NCI-H2171 (cell line): ENCODE data around the gene AKNA.
"Not testable (repeated sequence)": the region's sequence is repeated elsewhere in the genome, so short reads cannot be mapped to it uniquely, and the experiment has no call there.

Experiments
- DNase-seq: peaks from one replicate; lab custom pipeline; 2025; lab: John Stamatoyannopoulos, UW

AKNA gene

DNA sequence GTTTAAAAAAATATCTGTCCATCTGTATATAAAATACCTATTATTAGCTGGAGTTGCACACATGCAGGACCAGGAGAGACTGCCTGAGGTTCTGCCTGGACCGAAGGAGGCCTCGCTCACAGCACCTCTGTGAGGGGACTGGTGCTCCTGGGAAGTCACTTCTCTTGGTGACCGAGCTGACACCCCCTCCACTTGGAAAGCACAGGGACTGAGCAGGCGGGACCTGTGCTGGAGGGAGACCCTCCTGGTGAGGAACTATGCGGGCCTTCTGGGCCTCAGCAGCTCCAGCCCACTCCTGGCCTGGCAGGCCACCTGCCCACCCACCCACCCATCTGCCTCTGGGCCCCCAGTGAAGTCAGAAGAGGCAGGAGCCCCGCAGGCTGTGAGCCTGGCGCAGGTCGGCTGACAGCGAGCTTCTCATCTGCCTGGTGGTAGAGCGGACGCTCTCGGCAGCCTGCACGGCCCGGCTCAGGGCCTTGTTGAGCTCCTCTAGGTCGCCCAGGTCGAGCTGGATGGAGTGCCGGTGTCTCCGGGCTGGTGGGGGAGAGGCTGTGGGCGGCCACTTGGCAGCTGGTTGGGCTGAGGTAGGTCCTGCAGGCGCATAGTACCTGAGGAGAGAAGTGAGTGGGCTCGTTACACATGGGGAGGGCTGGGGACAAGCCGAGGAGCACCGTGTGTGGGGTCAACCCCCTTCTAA, 50.9 kb downstream of the AKNA start:
- DNase-seq: no peak

DNA sequence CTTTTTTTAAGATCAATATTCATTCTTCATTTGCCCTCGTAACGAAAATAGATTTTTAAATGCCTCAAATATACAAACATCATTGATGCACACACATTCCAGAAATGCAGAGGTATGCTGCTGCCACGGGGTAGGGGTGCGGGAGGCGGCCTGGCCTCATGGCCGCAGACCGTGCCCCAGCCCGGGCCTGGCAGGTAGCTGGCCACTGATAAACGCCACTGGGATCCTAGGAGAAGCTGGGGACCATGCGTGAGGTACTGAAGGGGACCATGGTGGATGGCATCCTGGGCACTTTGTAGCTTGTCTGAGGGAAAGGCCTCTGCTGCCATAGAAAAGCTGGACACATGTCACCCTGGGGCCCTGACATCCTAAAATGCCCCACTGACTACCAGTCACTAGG, 51.6 kb downstream of the AKNA start:
- DNase-seq: no peak

DNA sequence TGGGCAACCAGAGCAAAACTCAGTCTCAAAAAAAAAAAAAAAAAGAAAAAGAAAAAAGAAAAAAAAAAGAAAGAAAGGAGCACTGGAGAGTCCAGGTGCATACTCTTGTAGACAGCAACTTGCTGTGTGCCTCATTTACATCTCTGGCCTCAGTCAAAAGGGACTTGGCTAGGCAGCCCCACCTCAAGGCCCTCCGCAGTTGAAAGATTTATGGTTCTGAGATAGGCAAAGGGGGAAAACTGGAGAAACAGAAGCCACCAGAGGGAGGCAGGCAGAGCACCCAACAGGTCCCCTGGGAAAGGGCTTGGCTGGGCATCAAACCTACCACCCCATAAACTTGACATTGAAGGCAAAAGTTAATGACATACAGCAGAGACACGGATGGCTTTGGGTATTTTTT, 52.0 kb downstream of the AKNA start:
- DNase-seq: no peak

DNA sequence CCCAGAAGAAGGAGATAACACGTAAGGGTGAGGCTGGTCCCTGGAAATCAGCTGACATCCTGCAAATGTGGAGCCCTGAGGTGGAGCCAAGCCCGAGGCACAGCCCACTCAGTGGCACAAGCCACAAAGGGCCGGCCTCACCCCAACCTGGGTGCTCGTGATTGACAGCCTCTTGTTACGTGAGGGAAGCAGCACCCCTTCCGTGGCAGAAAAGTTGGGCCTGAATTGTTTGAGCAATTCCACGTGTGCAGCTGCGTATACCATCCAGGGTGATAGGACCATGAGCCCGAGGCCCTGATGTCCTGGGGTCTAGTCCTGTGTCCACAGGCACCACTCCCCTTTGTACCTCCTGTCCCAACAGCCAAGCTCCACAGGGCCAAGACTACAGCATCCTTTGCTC, 53.3 kb downstream of the AKNA start:
- no peak for DNase-seq

DNA sequence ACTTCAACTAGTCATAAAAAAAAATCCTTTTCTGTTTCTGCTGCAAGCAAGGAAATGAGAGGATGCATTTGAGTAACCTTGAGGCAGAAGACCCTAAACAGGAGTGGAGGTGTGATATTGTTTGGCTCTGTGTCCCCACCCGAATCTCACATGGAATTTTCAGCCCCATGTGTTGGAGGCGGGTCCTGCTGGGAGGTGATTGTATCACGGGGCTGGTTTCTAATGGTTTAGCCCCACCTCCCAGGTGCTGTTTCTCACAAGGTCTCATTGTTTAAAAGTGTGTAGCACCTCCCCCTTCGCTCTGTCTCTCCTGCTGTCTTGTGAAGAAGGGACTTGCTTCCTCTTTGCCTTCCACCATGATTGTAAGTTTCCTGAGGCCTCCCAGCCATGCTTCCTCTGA, 54.1 kb downstream of the AKNA start:
- DNase-seq: not testable (repeated sequence)

DNA sequence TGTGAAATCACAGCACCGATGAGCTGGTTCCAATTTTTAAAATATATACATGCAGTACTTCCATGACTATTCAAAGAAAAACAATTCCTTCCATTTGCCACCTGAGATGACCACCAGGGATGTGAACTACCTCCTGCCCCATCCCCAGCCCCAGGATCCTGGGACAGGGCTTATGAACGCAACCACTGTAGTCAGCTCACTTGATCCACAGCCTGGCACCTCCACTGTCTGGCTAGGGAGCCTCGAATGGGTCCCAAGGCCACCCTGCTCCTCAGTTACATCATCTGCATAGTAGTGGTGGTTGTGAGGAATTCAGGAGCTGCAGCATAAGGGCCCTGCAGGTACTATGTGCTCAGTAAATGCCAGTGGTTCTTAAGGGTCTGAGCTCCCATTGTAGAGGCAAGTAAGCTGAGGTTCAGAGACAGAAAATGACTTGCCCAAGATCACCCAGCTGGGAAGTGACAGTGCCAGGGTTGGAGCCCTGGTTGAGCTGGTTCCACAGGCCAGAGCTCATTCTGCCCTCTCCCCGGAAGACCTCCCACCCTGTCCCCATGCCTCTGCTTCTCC, 55.2 kb downstream of the AKNA start:
- DNase-seq: not testable (repeated sequence)

DNA sequence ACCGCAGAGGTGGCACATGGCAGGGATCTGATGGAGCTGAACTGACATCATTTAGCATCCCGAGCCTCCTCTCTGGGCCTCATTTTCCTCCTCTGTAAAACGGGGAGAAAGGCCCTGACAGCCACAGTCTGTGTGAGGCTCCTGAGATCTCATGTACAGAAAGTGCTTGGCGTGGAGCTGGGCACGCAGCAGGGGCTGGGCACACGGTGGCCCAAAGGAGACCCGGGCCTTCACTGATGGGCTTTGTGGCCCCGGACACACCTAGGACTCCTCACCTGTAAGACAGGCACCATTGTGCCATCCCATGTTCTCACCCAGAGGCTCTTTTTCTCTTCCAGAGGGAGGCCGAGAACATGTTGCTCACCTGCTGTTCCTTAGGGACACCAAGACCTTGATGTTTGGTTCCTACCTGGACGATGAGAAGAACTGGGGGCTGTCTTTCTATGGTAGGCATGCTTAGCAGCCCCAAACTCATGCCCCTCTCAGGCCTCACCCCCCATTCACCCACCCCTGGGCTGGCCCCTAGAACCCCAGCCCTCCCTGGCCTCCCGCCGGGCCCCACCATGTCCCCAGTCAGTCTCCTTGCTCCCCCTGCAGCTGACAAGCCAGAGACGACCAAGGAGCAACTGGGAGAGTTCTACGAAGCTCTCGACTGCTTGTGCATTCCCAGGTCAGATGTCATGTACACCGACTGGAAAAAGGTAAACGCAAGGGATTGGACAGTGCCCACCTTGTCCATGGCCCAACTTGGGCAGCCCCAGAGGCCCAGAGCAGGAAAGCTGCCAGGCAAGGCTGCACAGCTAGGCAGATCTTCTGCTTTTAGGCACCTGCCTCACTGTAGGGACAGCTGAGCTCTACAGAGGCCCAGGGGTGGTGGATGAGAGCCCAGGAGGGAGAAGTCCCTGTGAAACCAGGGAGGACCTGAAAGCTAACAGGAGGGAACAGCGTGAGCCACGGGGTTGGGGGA, 56.3 kb downstream of the AKNA start:
- not testable (repeated sequence) for DNase-seq

DNA sequence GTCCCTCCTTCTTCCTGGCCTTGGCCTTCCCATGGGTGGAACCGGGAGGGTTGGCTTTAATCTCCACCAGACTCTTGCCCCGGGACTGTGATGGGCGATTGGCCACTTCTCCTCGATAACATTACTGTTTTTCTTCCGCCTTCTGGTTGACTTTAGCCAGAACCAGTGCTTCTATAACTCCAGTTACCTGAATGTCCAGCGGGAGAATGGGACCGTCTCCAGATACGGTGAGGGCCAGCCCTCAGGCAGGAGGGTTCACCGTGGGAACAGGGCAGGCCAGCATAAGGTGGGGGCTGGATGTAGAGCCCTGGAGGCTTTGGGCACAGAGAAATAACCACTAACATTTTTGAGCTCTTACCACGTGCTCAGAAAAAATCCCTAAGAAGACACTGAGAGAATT, 57.1 kb downstream of the AKNA start:
- DNase-seq: no peak

DNA sequence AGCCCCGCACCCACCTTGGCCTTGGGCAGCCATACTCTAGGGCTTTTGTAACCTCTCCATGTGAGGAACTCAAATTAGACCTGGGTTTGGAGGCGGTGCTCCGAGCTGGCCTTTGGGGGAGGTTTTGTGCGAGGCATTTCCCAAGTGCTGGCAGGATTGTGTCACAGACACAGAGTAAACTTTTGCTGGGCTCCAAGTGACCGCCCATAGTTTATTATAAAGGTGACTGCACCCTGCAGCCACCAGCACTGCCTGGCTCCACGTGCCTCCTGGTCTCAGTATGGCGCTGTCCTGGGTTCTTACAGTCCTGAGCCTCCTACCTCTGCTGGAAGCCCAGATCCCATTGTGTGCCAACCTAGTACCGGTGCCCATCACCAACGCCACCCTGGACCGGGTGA, 58.2 kb downstream of the AKNA start, which contains the start of gene ORM2:
ORM2 (plus strand) TSS at position 245 of the 398 bp plus-strand sequence; CDS start at position 281, 36 bp downstream.
- not testable (repeated sequence) for DNase-seq

DNA sequence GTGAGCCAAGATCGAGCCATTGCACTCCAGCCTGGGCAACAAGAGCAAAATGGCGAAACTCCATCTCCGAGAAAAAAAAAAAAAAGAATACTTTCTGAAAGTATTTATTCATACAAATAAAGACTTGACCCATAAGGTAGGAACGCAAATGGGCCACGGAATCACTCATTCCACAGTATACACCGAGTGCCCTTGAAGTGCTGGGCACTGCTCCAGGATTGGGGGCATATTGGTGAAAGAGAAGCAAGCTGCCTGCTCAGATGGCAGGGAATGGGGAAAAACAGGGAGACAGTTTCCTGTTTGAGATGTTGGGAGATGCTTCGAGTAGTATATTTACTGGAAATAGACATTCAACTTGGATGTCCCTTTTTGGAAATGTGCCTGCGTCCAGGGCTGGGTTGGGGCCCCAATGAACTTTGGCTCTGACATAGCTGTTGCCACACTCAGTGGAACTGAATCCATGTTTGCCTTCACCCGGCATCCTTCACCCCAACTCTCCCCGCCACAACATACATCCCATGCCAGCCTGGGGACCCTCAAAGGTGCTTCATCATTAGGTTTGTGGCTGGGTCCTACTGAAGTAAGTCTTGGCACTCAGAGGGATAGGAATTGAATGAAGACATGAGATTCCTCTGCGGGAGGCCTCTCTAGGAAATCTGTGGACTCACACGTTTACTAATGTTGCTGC, 58.7 kb downstream of the AKNA start:
- DNase-seq: not testable (repeated sequence)

DNA sequence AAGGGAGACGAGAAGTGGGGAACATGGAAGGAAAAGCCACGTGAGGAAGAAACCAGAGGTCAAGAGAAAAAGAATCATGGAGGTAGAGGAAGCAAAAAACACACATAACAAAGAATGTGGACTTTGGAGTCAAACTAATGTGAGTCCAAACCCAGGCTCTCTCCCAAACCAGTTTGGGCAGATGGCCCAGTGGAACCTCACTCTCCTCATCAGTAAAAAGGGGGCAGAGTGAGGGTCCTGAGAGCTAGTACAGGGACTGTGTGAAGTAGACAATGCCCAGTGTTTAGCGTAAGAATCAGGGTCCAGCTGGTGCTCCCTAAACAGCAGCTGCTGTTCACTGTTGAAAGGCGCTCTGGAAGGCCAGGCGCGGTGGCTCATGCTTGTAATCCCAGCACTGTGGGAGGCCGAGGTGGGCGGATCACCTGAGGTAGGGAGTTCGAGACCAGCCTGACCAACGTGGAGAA, 59.4 kb downstream of the AKNA start:
- not testable (repeated sequence) for DNase-seq

DNA sequence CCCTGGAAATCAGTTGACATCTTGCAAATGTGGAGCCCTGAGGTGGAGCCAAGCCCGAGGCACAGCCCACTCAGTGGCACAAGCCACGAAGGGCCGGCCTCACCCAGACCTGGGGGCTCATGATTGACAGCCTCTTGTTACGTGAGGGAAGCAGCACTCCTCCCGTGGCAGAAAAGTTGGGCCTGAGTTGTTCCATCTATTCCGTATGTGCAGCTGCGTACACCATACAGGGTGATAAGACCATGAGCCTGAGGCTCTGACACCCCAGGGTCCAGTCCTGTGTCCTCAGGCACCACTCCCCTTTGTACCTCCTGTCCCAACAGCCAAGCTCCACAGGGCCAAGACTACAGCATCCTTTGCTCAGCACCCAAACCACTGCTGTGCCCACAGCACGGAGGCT, 60.0 kb downstream of the AKNA start:
- DNase-seq: no peak

DNA sequence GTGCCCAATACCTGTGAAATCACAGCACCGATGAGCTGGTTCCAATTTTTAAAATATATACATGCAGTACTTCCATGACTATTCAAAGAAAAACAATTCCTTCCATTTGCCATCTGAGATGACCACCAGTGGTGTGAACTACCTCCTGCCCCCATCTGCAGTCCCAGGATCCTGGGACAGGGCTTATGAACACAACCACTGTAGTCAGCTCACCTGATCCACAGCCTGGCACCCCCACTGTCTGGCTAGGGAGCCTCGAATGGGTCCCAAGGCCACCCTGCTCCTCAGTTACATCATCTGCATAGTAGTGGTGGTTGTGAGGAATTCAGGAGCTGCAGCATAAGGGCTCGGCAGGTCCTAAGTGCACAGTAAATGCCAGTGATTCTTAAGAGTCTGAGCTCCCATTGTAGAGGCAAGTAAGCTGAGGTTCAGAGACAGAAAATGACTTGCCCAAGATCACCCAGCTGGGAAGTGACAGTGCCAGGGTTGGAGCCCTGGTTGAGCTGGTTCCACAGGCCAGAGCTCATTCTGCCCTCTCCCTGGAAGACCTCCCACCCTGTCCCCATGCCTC, 62.0 kb downstream of the AKNA start:
- not testable (repeated sequence) for DNase-seq

DNA sequence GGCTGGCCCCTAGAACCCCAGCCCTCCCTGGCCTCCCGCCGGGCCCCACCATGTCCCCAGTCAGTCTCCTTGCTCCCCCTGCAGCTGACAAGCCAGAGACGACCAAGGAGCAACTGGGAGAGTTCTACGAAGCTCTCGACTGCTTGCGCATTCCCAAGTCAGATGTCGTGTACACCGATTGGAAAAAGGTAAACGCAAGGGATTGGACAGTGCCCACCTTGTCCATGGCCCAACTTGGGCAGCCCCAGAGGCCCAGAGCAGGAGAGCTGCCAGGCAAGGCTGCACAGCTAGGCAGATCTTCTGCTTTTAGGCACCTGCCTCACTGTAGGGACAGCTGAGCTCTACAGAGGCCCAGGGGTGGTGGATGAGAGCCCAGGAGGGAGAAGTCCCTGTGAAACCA, 62.8 kb downstream of the AKNA start:
- not testable (repeated sequence) for DNase-seq

DNA sequence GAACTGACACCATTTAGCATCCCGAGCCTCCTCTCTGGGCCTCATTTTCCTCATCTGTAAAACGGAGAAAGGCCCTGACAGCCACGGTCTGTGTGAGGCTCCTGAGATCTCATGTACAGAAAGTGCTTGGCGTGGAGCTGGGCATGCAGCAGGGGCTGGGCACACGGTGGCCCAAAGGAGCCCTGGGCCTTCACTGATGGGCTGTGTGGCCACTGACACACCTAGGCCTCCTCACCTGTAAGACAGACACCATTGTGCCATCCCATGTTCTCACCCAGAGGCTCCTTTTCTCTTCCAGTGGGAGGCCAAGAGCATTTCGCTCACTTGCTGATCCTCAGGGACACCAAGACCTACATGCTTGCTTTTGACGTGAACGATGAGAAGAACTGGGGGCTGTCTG, 63.3 kb downstream of the AKNA start:
- DNase-seq: no peak

DNA sequence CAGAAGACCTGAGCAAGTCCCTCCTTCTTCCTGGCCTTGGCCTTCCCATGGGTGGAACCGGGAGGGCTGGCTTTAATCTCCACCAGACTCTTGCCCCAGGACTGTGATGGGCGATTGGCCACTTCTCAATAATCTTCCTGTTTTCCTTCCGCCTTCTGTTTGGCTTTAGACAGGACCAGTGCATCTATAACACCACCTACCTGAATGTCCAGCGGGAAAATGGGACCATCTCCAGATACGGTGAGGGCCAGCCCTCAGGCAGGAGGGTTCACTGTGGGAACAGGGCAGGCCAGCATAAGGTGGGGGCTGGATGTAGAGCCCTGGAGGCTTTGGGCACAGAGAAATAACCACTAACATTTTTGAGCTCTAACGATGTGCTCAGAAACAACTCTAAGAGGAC, 63.9 kb downstream of the AKNA start:
- not testable (repeated sequence) for DNase-seq

DNA sequence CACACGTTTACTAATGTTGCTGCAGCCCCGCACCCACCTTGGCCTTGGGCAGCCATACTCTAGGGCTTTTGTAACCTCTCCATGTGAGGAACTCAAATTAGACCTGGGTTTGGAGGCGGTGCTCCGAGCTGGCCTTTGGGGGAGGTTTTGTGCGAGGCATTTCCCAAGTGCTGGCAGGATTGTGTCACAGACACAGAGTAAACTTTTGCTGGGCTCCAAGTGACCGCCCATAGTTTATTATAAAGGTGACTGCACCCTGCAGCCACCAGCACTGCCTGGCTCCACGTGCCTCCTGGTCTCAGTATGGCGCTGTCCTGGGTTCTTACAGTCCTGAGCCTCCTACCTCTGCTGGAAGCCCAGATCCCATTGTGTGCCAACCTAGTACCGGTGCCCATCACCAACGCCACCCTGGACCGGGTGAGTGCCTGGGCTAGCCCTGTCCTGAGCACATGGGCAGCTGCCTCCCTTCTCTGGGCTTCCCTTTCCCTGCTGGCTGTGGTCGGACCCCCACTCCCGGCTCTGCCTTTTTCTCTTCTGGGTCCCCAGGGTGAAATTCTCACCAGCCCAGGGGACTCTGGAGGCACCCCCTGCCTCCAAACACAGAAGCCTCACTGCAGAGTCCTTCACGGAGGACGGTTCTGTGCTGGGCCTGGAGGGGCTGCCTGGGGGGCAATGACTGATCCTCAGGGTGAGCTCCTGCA, 64.8 kb downstream of the AKNA start, which contains the start of gene ORM1:
ORM1 (plus strand) TSS at position 268 of the 701 bp plus-strand sequence; CDS start at position 304, 36 bp downstream.
- not testable (repeated sequence) for DNase-seq

DNA sequence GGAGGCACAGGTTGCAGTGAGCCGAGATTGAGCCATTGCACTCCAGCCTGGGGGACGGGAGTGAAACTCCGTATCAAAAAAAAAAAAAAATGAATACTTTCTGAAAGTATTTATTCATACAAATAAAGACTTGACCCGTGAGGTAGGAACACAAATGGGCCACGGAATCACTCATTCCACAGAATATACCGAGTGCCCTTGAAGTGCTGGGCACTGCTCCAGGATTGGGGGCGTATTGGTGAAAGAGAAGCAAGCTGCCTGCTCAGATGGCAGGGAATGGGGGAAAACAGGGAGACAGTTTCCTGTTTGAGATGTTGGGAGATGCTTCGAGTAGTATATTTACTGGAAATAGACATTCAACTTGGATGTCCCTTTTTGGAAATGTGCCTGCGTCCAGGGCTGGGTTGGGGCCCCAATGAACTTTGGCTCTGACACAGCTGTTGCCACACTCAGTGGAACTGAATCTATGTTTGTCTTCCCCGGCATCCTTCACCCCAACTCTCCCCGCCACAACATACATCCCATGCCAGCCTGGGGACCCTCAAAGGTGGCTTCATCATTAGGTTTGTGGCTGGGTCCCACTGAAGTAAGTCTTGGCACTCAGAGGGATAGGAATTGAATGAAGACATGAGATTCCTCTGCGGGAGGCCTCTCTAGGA, 65.5 kb downstream of the AKNA start:
- not testable (repeated sequence) for DNase-seq

DNA sequence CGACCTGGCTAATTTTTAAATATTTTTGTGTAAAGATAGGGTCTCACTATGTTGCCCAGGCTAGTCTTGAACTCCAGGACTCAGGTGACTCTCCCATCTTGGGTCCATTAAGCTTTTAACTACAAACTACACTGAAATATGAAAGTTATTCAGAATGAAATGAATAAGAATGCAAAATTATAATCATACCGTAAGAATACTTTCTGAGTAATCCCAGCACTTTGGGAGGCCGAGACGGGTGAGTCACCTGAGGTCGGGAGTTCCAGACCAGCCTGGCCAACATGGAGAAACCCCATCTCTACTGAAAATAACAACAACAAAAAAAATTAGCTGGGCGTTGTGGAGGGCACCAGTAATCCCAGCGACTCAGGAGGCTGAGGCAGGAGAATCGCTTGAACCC, 66.0 kb downstream of the AKNA start:
- no peak for DNase-seq

DNA sequence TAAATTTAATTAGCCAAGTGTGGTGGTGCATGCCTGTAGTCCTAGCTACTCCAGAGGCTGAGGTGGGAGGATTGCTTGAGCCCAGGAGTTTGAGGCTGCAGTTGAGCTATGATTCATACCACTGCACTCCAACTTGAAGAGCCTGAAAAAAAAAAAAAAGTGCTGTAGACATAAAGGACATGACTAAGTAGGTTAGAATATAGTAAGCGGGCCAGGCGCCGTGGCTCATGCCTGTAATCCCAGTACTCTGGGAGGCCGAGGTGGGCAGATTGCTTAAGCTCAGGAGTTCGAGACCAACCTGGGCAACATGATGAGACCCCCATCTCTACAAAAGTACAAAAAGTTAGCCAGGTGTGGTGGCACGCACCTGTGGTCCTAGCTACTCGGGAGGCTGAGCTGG, 67.1 kb downstream of the AKNA start:
- not testable (repeated sequence) for DNase-seq
